Caco-2 (cell line): Measurements from ENCODE around the gene NPAS3. TPM values are rescaled to one million over a fixed set of nuclear protein-coding genes. Genes with fewer than 3 reads are reported as not detected.

ENCODE experiments used
- BruUV-seq: library from RNA; stranded (reverse); fragments of 400-500 nt; replicated peaks from 2 replicates; lab custom pipeline; 2021; lab: Mats Ljungman, UMichigan
- CTCF ChIA-PET: fragments of 300-600 bp; sonication (Branson Sonifier 250); formaldehyde crosslinking; loops from one replicate; lab custom pipeline; 2022; ENCODE audit warnings: antibody characterized with exemption; lab: Charles Lee
- POLR2A ChIA-PET: fragments of 300-600 bp; sonication (Branson Sonifier 250); formaldehyde crosslinking; loops from one replicate; lab custom pipeline; 2022; ENCODE audit warnings: antibody characterized with exemption; lab: Charles Lee
- DNase-seq, 2 experiments: peaks; one replicate each; pipeline versions ENCODE4 v3.0.0 to v3.0.0-alpha.2; 2020 to 2022
- H3K27me3 ChIP-seq: replicated peaks from 2 replicates; pipeline ENCODE4 v1.6.0; 2011; ENCODE audit warnings: low read length; ENCODE audit not compliant: control insufficient read depth, insufficient read depth
- H3K36me3 ChIP-seq: 2 replicates; pipeline ENCODE4 v1.5.1; 2011; ENCODE audit warnings: low read length; ENCODE audit not compliant: control insufficient read depth, insufficient read depth
- H3K4me1 ChIP-seq: fragments of 250-450 bp; sonication (Bioruptor Pico); 2 replicates; pipeline ENCODE4 v1.5.1; 2020; ENCODE audit warnings: mild to moderate bottlenecking
- H3K4me3 ChIP-seq: 2 replicates; pipeline ENCODE4 v1.5.1; 2011; ENCODE audit warnings: low read depth, mild to moderate bottlenecking, control low read depth, low read length
- H3K9me3 ChIP-seq: fragments of 250-450 bp; sonication (Bioruptor Pico); 2 replicates; pipeline ENCODE4 v1.5.1; 2020; ENCODE audit warnings: mild to moderate bottlenecking, moderate library complexity
- H3K27ac Mint-ChIP-seq: one replicate; pipeline ENCODE4 v1.8.0; 2022; ENCODE audit warnings: mixed read lengths; ENCODE audit not compliant: unreplicated experiment
- H3K27me3 Mint-ChIP-seq: one replicate; pipeline ENCODE4 v1.8.0; 2022; ENCODE audit warnings: mixed read lengths; ENCODE audit not compliant: insufficient read depth, unreplicated experiment
- H3K36me3 Mint-ChIP-seq: one replicate; pipeline ENCODE4 v1.8.0; 2022; ENCODE audit warnings: mild to moderate bottlenecking, mixed read lengths; ENCODE audit not compliant: insufficient read depth, unreplicated experiment
- H3K4me1 Mint-ChIP-seq: one replicate; pipeline ENCODE4 v1.8.0; 2022; ENCODE audit warnings: low read depth, mixed read lengths; ENCODE audit not compliant: unreplicated experiment
- H3K4me3 Mint-ChIP-seq: one replicate; pipeline ENCODE4 v1.8.0; 2022; ENCODE audit warnings: mild to moderate bottlenecking, moderate library complexity, mixed read lengths; ENCODE audit not compliant: unreplicated experiment
- H3K9me3 Mint-ChIP-seq: one replicate; pipeline ENCODE4 v1.8.0; 2022; ENCODE audit warnings: mixed read lengths; ENCODE audit not compliant: unreplicated experiment
- CTCF ChIP-seq, 2 experiments: fragments of 200-600 bp in 1 of 2; IDR thresholded peaks; 1 replicate in 1 of 2; 2 replicates in 1 of 2; pipeline versions ENCODE4 v1.5.1 to v1.8.0; 2011 to 2022; ENCODE audit warnings: antibody characterized with exemption in 1 of 2, control low read depth in 1 of 2, inconsistent platforms in 1 of 2, low read depth in 1 of 2, low read length in 1 of 2, mild to moderate bottlenecking in 1 of 2, moderate library complexity in 1 of 2; ENCODE audit not compliant: insufficient read depth in 1 of 2, severe bottlenecking in 1 of 2, unreplicated experiment in 1 of 2
- intact Hi-C: fragments of 100-400 bp; cut with micrococcal nuclease; formaldehyde crosslinking; loops from one replicate; pipeline ENCODE4 v1.10.0; 2022; ENCODE audit not compliant: unreplicated experiment
- total RNA-seq: library from RNA; stranded (reverse); gene quantifications from 2 replicates; pipeline ENCODE4 v1.2.3, GENCODE V29; 2022

NPAS3 gene
- total RNA-seq, 1 experiment from 2014 or later = not detected

GRCh38 chr14:33810308-33810707, 871.6 kb downstream of the NPAS3 start:
- H3K27me3 Mint-ChIP-seq = peaks cover 3% of the 10 kb centered on the region
- Histone ChIP-seq H3K36me3 (no peaks in the 10 kb centered on the region), H3K4me3 (no peak overlapping the region), H3K9me3 (no peaks in the 10 kb centered on the region), H3K4me1 (no peaks in the 10 kb centered on the region), H3K27me3 (no peaks in the 10 kb centered on the region)
- no peaks in the 10 kb centered on the region for H3K9me3 Mint-ChIP-seq
- H3K36me3 Mint-ChIP-seq = no peaks in the 10 kb centered on the region
- POLR2A ChIA-PET = no interaction called here
- H3K4me1 Mint-ChIP-seq = no peaks in the 10 kb centered on the region
- intact Hi-C loops = no loop called here
- no peak for DNase-seq
- BruUV-seq = no TSS peak
- no peak overlapping the region for H3K27ac Mint-ChIP-seq
- CTCF ChIA-PET = interaction anchor here (0.9 kb wide), 1 partner anchor 18 kb away, joined by 3 read pairs; no protein-coding TSS in a partner anchor
- TF ChIP-seq CTCF (IDR thresholded peaks at IDR 0.05; ENCODE audit: insufficient read depth in 1 of 2, low read depth in 1 of 2, low read length in 1 of 2, severe bottlenecking in 1 of 2, unreplicated experiment in 1 of 2) = no peak
- H3K4me3 Mint-ChIP-seq = no peak overlapping the region

GRCh38 chr14:33811721-33812120, 873.0 kb downstream of the NPAS3 start:
- H3K27ac Mint-ChIP-seq = no peak overlapping the region
- BruUV-seq = no TSS peak

GRCh38 chr14:33812181-33812580, 873.5 kb downstream of the NPAS3 start:
- intact Hi-C loops = no loop called here
- no peak for DNase-seq
- POLR2A ChIA-PET = interaction anchor here (0.6 kb wide), 1 partner anchor 1106 kb away, joined by 3 read pairs; no protein-coding TSS in a partner anchor
- Mint-ChIP-seq H3K36me3 (no peaks in the 10 kb centered on the region), H3K4me3 (no peak overlapping the region), H3K27me3 (peaks cover 4% of the 10 kb centered on the region), H3K9me3 (no peaks in the 10 kb centered on the region), H3K27ac (no peak overlapping the region), H3K4me1 (no peaks in the 10 kb centered on the region)
- BruUV-seq = no TSS peak
- Histone ChIP-seq H3K9me3 (no peaks in the 10 kb centered on the region), H3K27me3 (no peaks in the 10 kb centered on the region), H3K4me3 (no peak overlapping the region), H3K36me3 (no peaks in the 10 kb centered on the region), H3K4me1 (no peaks in the 10 kb centered on the region)
- CTCF ChIA-PET = no interaction called here
- TF ChIP-seq CTCF (IDR thresholded peaks at IDR 0.05; ENCODE audit: insufficient read depth in 1 of 2, low read depth in 1 of 2, low read length in 1 of 2, severe bottlenecking in 1 of 2, unreplicated experiment in 1 of 2) = no peak

More at GRCh38 chr14:33811721-33812120, 873.0 kb downstream of the NPAS3 start:
- H3K4me1 Mint-ChIP-seq = no peaks in the 10 kb centered on the region
- Histone ChIP-seq H3K27me3 (no peaks in the 10 kb centered on the region), H3K4me3 (no peak overlapping the region), H3K36me3 (no peaks in the 10 kb centered on the region), H3K9me3 (no peaks in the 10 kb centered on the region), H3K4me1 (no peaks in the 10 kb centered on the region)
- H3K36me3 Mint-ChIP-seq = no peaks in the 10 kb centered on the region
- no peaks in the 10 kb centered on the region for H3K9me3 Mint-ChIP-seq
- ChIA-PET POLR2A (no interaction called here), CTCF (no interaction called here)
- no peak for DNase-seq
- no peak for TF ChIP-seq CTCF (IDR thresholded peaks at IDR 0.05; ENCODE audit: insufficient read depth in 1 of 2, low read depth in 1 of 2, low read length in 1 of 2, severe bottlenecking in 1 of 2, unreplicated experiment in 1 of 2)
- H3K4me3 Mint-ChIP-seq = no peak overlapping the region
- peaks cover 3% of the 10 kb centered on the region for H3K27me3 Mint-ChIP-seq
- intact Hi-C loops = no loop called here
